Fibroblast of the aortic adventitia (primary cell): ENCODE results near the gene PHPT1. TPM values are rescaled to one million over a fixed set of nuclear protein-coding genes. Genes with fewer than 3 reads are reported as not detected.

Experiments
- DNase-seq: peaks from one replicate; pipeline ENCODE4 v3.0.0-alpha.2; 2010; ENCODE audit warnings: low read depth
- H3K4me3 ChIP-seq: 2 replicates; pipeline ENCODE4 v1.5.1; 2011; ENCODE audit warnings: low read depth, mild to moderate bottlenecking, control low read depth, low read length, moderate library complexity
- CTCF ChIP-seq: IDR thresholded peaks from 2 replicates; pipeline ENCODE4 v1.5.1; 2011; ENCODE audit warnings: mild to moderate bottlenecking, low read length, control low read depth, inconsistent platforms; ENCODE audit not compliant: insufficient read depth
- small RNA-seq: library from RNA; depleted of rRNA; stranded (forward); fragments of <200 nt; gene quantifications from one replicate; pipeline ENCODE3, GENCODE V24; 2012
- total RNA-seq: library from RNA; depleted of rRNA; stranded (reverse); fragments of >200 nt; gene quantifications from 2 replicates; pipeline ENCODE4 v1.2.3, GENCODE V29; 2012; ENCODE audit warnings: low replicate concordance

Gene PHPT1
- total RNA-seq, 1 donor: 83.2 TPM

DNA sequence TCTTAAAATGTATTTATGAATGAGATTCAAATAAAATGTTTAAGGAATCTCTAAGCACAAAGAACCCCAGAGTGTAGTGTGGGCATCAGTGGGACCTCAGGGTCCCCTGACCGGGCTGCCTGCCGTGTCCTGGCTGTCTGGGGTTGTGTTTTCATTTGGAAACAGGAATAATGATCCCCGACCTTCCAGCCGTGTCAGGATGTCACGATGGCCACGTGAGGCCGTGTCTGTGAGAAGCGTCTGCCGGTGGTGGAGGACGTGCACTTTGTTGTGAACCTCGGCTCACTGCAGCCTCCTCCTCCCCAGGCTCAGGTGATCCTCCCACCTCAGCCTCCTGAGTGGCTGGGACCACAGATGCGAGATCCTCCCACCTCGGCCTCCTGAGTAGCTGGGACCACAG, 41.5 kb downstream of the PHPT1 start:
- no peak for TF ChIP-seq CTCF
- H3K4me3 ChIP-seq: no peak overlapping the region
- no peak for DNase-seq

DNA sequence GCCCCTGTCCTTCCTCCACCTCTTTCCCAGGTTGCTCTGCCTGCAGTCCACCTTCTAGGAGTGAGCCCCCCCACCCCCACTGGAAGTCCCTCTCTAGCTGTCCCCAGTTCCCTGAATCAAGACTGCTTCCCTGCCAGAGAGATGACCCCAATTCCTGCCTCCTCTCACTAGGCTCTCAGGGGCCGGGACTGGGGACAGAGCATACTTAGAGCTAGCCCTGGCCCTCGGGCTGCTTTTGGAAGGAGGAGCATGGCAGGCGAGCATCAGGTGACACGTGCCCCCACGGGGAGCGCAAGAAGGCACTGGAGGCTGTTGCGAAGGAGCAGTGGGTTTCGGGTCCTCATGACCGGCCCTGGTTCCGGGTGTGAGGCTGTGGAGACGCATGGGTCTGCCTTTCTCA, 46.8 kb downstream of the PHPT1 start:
- TF ChIP-seq CTCF: no peak
- no peak overlapping the region for H3K4me3 ChIP-seq
- DNase-seq: no peak

DNA sequence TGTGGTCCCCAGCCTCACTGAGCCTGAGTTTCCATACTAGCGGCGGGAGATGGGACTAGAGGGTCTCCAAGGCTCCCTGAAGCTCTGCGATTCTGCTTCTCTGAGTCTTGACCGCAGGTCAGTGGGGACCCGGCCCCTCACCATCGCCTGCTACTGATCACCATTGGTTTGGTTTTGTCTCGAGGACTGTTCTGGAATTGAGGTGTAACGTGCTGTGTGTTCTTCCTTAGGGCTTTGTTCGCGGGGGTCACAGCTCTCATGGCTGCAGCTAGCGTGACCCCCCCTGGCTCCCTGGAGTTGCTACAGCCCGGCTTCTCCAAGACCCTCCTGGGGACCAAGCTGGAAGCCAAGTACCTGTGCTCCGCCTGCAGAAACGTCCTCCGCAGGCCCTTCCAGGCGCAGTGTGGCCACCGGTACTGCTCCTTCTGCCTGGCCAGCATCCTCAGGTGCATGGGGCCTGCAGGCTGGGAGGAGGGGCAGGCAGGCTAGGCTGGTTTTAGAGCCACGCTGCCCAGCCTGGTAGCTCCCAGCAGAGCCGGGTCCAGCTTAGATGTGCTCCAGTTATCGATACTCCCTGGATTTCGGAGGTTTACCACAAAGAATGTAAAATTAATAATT, 49.4 kb downstream of the PHPT1 start:
- H3K4me3 ChIP-seq: no peak overlapping the region
- DNase-seq: no peak
- no peak for TF ChIP-seq CTCF

DNA sequence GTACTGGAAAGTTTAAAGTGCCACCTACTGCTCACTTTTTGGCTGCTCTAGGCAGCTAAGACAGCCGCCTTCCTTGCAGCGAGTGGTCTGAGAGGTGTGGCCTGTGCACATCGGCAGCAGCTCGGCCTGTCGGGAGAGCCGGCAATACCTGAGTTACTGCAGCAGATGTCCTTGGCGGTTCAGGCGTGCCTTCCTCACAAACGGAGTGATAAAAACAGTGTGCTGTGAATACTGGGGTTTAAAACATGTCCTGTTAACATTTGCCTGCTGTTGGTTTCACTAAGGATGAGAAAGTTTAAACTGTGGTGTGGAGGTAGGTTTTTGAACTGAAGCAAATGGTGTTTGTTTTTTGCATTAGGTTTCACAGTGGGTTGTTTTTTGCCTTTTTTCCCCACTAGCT, 50.0 kb downstream of the PHPT1 start:
- no peak overlapping the region for H3K4me3 ChIP-seq
- TF ChIP-seq CTCF: no peak
- DNase-seq: no peak

DNA sequence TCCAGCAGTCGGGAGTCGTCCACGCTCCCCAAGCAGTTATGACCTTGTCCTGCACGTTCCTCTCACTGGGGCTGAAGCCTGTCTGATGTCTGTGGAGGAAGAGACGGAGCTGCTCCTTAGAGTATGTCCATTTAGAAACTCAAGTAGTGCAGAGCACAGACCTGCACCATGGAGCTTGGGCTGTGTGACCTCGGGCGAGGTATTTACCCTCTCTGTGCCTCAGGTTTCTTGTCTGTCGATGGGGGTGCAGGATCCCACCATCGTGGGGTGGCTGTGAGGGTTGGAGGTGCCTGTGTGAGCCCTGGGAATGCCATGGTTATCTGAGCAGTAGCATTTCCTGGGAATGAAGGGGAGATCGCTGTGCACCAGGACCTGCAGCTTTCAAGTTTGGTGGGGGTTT, 51.3 kb downstream of the PHPT1 start:
- DNase-seq: no peak
- no peak for TF ChIP-seq CTCF
- no peak overlapping the region for H3K4me3 ChIP-seq

Small RNA genes lying within 50 kb of the gene (small RNA-seq; reads per million reads assigned to genes)
- gene AL355987.2 (not detected), gene MIR4292 (not detected), gene MIR4479 (0.25 reads per million)

Other genes starting within 250 kb of the PHPT1 start
- 2.4 and 5.6 TPM in 2 replicates for gene EGFL7, start 186.5 kb upstream of the PHPT1 start, total RNA-seq
- gene AGPAT2, start 162.0 kb upstream of the PHPT1 start, total RNA-seq: 6.2 and 29.0 TPM in 2 replicates
- 0.45 and 0.98 TPM in 2 replicates for gene DIPK1B, start 136.8 kb upstream of the PHPT1 start, total RNA-seq
- gene LCN10, start 106.5 kb upstream of the PHPT1 start, total RNA-seq: not detected in 2 replicates
- not detected in 2 replicates for gene LCN6, start 100.9 kb upstream of the PHPT1 start, total RNA-seq
- gene LCN8, start 91.2 kb upstream of the PHPT1 start, total RNA-seq: not detected in 2 replicates
- not detected in 2 replicates for gene LCN15, start 84.9 kb upstream of the PHPT1 start, total RNA-seq
- 9.4 and 30.8 TPM in 2 replicates for gene TMEM141, start 58.1 kb upstream of the PHPT1 start, total RNA-seq
- 0.16 TPM in 1 of 2 replicates, not detected in the other for gene CCDC183, start 53.1 kb upstream of the PHPT1 start, total RNA-seq
- 49.8 and 62.0 TPM in 2 replicates for gene RABL6, start 41.5 kb upstream of the PHPT1 start, total RNA-seq
- 1.1 and 1.3 TPM in 2 replicates for gene AJM1, start 6.9 kb upstream of the PHPT1 start, total RNA-seq
- 0.81 TPM in 1 of 2 replicates, not detected in the other for gene MAMDC4, start 2.9 kb downstream of the PHPT1 start, total RNA-seq
- gene EDF1, start 16.9 kb downstream of the PHPT1 start, total RNA-seq: 83.0 and 248 TPM in 2 replicates
- gene TRAF2, start 37.1 kb downstream of the PHPT1 start, total RNA-seq: 5.6 and 7.9 TPM in 2 replicates
- gene FBXW5, start 95.3 kb downstream of the PHPT1 start, total RNA-seq: 52.6 and 139 TPM in 2 replicates
- 0.36 TPM in 1 of 2 replicates, not detected in the other for gene C8G, start 95.8 kb downstream of the PHPT1 start, total RNA-seq
- gene LCN12, start 102.9 kb downstream of the PHPT1 start, total RNA-seq: not detected in 2 replicates
- gene PTGDS, start 128.1 kb downstream of the PHPT1 start, total RNA-seq: 27.6 and 32.8 TPM in 2 replicates
- 0.54 and 15.3 TPM in 2 replicates for gene LCNL1, start 133.6 kb downstream of the PHPT1 start, total RNA-seq
- 7.1 and 18.3 TPM in 2 replicates for gene PAXX, start 143.0 kb downstream of the PHPT1 start, total RNA-seq
- 4.3 and 5.2 TPM in 2 replicates for gene CLIC3, start 147.2 kb downstream of the PHPT1 start, total RNA-seq
- gene ABCA2, start 178.8 kb downstream of the PHPT1 start, total RNA-seq: 21.0 and 25.0 TPM in 2 replicates
- not detected in 2 replicates for gene FUT7, start 182.7 kb downstream of the PHPT1 start, total RNA-seq
- 23.8 and 31.6 TPM in 2 replicates for gene NPDC1, start 196.8 kb downstream of the PHPT1 start, total RNA-seq
- 0.09 TPM in 1 of 2 replicates, not detected in the other for gene ENTPD2, start 204.7 kb downstream of the PHPT1 start, total RNA-seq
- gene SAPCD2, start 221.1 kb downstream of the PHPT1 start, total RNA-seq: 0.41 and 1.5 TPM in 2 replicates
- 12.7 and 17.7 TPM in 2 replicates for gene UAP1L1, start 228.1 kb downstream of the PHPT1 start, total RNA-seq
- 50.8 and 103 TPM in 2 replicates for gene MAN1B1, start 237.6 kb downstream of the PHPT1 start, total RNA-seq